Muscle of arm (tissue), 12 donors: ENCODE measurements around the gene DLL4. TPM values are rescaled to one million over a fixed set of nuclear protein-coding genes. Genes with fewer than 3 reads are reported as not detected.
"Not testable (repeated sequence)": the region's sequence is repeated elsewhere in the genome, so short reads cannot be mapped to it uniquely, and the experiment has no call there.

Source experiments
- DNase-seq: peaks from one replicate; pipeline ENCODE4 v3.0.0-alpha.2; 2013
- polyA plus RNA-seq, 12 donors: library from polyadenylated mRNA; unstranded; fragments of 120-200 nt; gene quantifications; one replicate each; pipeline ENCODE4 v1.2.1, GENCODE V29; 2013; ENCODE audit not compliant: insufficient read length in 12 of 12

DLL4 gene
- polyA plus RNA-seq, 12 donors: 9.0 to 22.3 (median 10.8) TPM; not detected in 1

DNA sequence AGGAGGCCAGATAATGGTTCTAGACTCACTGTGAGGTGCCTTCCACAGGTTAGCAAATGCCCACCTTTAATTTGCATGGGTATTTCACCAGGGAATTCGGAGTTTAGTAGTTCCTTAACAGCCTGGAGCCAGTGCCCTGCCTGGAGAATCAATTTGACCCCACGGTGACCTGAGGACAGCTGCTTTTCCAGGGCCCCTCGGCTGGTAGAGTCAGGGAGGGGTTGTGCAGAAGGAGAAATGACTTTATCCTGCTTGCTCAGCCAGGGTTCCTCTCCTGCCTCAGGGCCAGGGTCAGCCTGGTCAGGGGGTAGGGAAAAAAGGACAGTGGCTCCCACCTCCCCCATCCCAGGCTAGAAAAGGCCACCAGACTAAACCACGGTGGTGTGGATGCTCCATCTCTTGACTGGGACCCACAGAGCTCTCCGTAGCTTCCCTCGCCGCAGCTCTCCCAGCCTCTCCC is 12.0 kb downstream of the DLL4 start:
- DNase-seq: no peak

DNA sequence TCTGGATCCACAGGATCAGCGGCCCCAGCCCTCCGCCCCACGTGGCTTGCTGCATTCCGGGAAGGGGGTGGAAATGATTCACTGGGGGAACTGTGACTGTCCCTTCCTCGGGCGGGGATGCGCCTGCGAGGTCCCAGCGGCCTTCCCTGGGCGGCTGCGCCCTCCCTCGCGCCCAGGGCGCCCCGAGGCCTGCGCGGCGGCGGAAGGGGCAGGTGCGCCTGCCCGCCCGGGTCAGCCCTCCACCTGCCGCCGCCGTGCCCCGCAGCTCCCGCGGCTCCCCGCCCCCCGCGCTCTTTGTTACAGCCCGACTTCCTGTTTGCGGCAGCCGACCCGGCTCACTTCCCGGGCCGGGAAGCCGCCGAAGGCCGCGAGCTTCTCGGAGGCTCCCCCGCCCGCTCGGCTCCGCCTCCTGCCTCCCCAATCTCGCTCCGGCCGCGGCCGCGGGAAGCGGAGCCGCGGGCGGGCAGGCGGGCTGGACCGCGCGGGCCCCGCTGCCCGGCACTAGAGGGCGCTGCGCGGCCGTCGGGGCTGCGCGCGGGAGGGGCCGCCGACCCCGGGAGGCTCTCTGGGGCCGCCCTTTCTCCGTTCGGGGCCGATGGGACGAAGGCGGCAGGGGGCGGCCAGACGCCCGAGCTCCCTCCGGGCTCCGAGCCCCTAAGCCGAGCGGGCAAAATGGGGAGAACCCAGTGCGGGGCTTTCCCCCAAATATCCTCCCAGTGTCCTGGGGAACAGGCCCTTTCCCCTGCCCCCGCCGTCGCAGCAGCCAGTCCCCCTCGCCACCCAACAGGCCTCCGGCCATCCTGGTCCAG is 12.6 kb downstream of the DLL4 start:
- peak; percentile 61 for DNase-seq

DNA sequence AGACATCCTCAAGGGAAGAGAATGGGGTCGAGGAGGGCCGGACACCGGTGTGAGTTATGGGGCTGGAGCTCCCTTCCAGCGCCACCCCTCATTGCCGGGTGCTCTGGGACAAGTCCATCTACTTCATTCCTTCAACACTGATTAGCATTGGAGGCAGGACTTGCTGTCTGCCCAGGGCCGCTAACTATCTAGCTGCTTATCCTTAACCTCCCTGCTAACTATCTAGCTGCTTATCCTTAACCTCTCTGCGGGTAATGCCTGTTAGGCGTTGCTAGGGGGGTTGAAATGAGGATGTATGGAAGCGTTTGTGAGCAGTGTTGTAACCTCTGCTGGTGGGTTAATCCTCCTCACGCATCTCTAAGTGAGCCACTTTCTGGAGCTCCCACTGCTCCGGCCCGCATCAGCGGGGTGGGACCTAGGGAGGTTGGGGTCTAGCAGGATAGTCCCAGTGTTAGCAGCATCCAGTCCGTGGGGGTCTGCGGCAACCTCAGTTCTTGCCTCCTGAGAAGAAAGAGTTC is 13.3 kb downstream of the DLL4 start:
- no peak for DNase-seq

DNA sequence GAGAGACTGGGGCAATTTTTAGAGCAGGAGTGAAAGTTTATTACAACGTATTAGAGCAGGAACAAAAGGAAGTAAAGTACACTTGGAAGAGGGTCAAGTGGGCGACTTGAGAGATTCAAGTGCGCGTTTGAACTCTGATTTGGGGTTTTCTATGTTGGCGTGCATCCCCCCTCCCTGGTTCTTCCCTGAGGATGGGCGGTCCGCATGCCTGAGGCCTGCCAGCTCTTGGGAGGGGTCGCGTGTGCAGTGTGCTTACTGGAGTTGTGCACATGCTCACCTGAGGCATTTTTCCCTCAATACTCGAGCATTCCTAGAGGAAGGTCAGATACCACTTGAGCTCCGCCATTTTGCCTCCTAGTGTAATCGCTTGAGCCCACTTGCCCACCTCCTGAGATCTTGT is 13.7 kb downstream of the DLL4 start:
- no peak for DNase-seq

DNA sequence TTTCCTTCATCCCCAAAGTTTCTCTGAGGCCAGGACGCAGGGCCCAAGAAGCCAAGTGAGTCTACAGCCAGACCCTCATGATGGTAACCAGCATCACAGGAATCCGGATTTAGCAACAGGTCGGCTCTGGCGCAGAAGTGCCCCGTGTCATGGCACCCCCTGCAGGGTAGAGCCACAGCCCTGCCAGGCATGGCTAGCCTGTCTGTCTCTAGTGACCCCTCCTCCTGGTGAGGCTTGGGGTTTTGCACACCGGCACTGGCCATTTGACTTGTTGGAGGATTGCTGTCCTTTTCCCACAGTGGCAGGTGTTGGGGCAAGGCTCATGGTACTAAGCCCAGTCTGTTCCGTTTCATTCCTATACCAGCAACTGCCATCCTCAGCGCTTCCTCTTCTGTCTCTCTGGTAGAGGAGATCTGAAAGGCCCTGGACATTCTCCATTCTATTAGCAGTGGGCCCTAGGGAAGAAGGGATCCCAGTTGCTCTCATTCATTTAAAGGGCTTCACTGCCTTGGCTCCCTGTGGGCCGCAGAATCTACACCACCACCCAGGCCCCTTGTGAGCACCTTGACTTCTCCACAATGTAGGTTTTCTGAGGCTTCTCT is 14.7 kb downstream of the DLL4 start:
- DNase-seq: no peak

DNA sequence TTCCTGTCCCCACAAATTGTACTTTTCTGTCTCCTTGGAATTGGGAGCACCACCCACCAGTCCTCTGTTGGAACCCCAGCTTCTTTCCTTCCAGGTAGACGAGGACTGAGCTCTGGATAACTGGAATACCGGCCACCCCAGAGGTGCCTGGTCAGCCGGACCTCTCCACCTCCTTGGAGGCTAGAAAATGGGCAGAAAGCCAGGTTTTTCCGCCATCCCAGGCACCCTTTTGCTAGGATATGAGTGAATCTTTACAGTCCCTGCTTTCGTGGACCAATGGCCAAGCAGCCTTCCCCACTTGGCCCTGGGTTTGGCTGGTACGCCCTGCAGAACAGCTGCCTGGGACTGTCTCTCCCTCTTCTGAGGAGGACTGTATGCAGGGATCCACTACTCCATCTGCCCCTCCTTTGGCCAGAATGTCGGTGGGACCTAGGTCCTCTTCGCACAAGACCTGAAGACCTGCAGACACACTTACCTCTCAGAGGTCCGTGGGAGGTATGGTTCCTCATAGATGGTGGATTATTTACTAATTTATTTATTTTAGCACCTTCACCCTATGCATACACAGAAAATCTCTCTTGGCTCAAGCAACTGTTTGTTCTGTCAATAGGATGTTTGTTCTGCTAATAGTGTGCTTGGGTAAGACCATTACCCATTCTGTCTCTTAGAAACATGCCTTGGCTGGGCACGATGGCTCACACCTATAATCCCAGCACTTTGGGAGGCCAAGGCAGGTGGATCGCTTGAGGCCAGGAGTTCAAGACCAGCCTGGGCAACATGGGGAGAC is 15.6 kb downstream of the DLL4 start:
- DNase-seq: no peak

DNA sequence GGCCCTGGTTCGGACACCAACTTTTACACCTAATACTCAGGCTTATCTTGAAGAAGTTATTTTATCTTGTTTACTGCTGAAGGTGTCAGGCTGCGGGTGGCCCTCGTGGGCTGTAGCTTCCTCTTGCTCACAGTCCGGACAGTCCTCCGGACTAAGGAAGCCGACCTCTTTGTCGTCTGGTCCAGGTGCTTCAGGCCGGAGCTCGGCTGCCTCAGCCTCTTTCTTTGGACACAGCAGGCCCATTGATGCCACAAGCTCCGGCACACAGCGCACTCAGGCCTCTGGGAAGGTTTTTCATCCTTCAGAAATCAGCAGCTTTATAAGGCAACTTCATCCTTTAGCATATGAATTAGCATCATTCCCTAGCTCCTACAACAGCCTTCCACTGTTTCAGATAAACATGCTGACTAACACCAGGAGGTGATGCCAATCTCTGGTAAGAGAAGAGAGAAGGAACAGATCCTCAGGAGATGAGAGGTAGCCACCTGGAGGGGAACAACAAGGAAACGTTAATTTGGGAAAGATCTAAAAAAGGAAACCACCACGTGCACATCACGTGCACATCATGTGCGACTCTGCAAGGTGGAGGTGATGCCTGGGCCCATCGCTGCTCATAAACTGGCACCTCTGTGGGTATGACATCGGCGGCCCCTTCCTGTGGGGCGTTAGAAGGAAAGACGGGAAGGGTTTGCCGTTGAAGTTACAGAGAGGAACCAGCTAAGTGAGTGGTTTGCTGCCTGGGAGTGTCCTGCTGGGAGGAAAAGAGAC is 19.8 kb downstream of the DLL4 start:
- no peak for DNase-seq

DNA sequence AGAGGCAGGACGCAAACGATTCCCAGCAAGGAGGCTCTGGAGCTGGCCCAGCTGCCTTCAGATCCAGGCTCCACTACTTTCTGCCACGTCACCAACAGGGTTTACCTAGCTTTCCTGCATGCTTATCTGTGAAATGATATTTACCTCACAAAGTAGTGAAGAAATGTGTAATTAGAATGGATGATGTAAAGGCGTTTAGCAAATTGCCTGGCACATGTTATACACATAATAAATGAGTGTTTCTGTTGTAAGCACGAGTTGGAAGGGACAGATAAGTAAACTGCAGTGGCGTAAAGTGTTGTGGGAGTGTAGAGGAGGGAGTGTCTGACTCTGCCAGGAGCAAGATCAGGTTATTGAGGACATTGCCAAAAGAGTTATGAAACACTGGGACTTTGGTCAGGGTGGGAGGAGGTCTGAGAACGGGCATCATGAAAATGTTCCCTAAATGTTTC is 20.6 kb downstream of the DLL4 start:
- no peak for DNase-seq

DNA sequence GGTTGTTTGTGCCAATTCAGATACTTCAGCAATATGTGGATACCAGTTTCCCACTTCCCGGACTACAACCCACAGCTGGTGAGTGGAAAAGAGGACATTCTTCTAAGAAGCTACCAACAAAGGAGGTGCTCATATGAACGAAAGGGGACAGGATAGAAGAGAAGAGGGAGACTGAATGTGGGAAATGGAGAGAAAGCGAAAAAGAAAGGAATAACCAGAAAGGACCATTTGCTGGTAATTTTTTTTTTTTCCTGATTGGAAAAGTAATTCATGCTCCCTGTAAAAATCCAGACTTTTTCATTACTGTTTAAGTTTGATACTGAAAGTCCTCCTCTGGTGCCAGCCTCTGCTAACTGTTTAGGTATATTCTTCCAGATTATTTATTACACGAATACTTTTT is 22.6 kb downstream of the DLL4 start:
- no peak for DNase-seq

DNA sequence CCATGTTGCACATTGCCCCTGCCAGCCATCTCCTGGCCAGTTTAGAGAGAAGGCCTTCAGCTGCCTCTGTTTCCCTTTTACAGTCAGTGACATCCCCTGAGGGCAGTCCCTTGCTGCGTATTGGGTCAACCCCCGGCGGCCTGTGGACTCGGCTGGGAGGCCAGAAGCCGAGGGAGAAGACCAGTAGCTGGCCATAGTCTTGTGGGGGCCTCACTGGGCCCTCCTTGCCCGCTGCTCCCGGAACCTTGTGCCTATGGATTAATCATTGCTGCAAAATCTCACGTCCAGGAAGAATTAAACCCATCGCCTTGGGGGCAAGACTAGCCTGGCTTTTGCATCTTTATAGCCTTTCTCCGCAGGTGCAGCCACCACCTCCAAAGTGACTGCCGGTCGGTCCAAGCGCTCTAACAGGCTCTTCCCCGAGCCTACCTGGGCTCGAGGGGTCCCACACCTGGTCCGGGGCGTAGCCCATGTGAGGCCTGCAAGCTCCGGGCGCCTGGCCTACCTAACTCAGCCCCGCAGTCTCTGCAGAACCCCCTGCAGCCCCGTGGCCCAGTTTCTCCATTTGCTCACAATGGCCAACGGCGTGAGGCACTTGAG is 23.3 kb downstream of the DLL4 start:
- DNase-seq: no peak

DNA sequence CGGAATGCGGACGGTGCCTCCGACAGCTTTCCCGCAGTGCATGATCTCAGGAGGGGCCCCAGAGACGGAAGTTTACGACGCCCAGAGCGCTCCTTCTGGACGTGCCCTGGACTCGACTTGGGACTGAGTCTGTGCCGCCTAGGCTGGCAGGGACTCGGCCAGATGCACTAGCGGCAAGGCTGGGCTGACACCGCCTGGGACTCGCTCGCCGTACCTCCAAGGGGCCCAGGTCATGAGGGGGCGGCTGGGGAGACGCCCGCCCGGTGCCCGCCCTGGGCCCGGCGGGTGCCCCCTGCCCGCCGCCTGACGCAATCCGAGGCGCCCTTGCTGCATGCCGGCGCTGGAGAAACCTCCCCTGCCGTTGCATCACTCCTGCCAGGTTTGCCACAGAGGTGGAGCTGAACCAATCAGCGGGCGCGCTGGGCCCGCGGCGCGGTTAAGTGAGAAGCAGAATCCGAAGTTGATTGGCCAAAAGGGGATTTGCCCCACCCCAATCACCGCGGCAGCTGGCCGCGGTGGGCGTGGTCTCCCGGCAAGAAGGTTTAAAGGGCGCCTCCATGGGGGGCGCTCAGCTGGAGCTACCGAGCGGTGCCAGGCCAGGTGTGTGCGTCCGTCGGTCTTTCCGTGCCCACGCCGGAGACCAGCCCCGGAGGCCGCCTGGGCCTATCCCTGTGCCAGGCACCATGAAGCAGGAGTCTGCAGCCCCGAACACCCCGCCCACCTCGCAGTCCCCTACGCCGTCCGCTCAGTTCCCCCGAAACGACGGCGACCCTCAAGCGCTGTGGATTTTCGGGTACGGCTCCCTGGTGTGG is 24.0 kb downstream of the DLL4 start, which contains the start of gene CHAC1:
CHAC1 (plus strand) TSS at position 571 of the 812 bp plus-strand sequence; CDS start at position 684, 113 bp downstream.
- peak; percentile 90 for DNase-seq

DNA sequence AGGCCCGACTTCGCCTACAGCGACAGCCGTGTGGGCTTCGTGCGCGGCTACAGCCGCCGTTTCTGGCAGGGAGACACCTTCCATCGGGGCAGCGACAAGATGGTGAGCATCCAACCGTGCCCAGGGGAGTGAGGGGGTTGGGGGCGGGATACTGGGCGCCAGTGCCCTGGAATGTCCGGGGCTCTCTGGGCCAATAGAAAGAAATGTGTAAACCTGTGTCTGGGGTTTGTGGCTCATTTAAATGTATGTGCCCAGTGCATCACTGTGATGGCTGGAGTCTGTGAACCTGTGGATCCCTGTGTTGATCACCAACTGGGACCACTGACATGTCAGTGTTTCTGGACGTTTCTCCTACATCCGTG is 24.6 kb downstream of the DLL4 start:
- no peak for DNase-seq

DNA sequence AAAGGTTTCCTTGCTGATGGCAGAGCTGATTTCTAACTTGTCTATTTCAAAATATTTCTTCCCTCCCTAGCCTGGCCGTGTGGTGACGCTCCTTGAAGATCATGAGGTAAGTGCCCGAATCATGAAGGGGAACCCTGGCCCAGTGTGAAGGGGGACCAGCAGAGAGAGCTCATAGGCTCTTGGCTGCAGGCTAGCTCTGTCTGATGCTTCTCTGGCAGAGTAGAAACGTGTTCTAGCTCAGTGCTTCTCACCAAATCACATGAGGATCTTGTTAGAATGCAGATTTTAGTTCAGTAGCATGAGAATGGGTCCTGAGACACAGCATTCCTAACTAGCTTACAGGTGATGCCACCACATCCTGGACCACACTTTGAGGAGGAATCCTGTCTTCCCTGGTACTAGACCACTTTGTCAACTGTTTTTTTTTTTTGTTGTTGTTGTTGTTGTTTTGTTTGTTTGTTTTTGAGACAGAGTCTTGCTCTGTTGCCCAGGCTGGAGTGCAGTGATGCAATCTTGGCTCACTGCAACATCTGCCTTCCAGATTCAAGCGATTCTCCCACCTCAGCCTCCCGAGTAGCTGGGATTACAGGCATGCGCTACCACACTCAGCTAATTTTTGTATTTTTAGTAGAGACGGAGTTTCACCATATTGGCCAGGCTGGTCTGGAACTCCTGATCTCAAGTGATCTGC is 25.2 kb downstream of the DLL4 start:
- not testable (repeated sequence) for DNase-seq

DNA sequence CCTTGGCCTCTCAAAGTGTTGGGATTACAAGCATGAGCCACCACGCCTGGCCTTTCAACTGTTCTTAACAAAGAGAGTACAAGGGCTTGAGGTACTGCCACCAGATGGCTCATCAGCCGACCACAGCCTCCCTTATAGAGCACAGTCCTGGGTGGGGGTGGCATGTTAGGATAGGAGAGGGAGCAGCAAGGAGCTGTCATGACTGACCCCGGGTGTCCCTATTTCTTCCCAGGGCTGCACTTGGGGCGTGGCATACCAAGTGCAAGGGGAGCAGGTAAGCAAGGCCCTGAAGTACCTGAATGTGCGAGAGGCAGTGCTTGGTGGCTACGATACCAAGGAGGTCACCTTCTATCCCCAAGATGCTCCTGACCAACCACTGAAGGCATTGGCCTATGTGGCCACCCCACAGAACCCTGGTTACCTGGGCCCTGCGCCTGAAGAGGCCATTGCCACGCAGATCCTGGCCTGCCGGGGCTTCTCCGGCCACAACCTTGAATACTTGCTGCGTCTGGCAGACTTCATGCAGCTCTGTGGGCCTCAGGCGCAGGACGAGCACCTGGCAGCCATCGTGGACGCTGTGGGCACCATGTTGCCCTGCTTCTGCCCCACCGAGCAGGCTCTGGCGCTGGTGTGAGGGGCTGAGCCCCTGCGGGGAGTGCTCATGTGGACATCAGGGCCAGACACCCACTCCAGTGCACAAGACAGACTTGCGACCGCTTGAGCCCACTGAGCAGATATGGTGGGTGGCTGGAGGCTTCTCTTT is 26.2 kb downstream of the DLL4 start:
- no peak for DNase-seq

DNA sequence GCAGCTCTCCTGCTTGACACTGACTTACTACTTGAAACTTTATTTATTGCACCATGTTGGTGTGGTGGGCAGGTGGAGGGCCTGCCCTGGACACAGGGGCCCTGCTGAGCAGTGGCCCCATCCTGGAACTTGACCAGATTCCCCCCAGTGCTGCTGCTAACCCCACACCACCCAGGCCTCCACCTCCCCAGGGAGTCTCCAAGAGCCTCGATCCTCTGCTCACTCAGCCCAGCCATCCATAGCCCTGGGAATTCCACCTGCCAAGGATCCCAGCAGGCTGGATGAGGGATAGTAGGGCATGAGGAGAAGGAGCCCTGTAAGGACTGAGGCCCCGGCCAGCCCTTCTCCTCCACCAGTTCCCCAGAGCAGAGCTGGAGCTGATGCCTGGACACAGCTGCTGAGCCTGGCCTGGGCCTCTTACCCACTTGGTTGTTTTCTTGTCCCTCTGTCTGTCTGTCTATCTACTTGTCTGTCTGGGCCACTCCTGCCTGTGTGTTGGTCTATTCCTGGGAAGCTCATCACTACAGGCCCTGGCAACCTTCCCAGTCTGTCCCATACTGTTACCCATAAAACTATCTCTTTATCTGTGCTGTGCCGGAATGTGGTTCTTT is 26.9 kb downstream of the DLL4 start:
- DNase-seq: no peak

DNA sequence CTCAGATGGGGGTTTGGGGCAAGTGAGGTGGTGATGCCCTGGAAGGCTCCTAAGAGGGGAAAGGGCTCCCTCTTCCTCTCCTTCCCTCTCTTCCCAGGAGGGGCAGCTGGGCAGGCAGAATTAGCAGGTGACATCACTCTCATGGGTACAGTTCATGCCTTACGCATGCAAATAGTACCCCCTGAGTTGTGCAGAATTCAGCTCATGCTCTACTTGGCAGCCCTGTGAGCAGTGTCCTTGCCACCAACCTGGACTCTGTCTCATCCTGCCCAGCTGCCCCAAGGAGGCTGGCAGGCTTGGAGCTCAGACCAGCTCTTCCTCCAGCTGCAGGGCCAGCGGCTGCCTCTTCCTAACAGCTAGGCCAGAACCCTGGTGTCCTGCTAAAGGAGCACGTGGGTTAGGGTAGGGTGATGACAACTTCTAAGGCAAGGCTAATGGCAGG is 27.4 kb downstream of the DLL4 start:
- DNase-seq: no peak

DNA sequence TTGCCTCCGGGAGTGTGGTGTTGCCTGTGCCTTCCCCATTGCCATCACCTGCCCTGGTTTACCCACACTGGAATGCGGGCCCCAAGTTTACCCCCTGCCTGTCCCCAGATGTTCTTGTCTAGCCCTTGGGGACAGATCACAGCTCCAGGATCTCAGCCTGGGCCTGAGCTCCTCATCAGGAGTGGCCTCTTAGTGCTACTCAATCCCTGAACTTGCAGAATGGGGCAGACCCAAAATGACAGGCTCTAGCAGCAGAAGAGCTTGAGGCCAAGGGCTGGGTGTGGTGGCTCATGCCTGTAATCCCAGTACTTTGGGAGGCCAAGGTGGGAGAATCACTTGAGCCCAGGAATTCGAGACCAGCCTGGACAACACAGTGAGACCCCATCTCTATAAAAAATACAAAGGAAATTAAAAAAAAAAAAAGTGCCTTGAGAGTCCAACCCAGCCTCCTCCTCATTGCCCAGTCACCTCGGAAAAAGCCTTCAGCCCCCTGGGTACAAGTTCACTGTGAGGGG is 28.0 kb downstream of the DLL4 start:
- DNase-seq: no peak

DNA sequence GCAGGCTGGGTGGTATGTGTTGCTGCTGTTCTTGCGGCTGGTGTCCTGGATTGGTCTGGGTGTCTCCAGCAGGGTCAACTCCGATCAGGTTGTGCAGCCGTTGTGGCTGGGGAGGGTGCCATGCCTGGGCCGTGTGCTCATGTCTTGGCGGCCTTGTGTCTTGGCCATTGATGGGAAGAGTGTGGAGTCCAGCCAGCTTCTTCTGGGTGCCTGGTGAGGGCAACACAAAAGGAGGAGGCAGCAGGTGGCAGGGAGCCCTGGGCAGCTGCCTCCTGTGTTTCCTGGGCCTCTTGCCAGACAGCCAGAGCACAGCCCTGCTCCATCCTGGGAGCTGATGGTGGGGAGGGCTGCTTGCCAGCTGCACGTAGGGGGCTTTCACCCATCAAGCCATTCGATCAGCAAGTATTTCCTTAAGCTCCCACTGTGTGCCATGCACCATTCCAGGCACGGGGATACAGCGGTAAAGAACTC is 28.5 kb downstream of the DLL4 start:
- DNase-seq: peak; percentile 42
